K562 (cell line): ENCODE data around the gene GALNT15. TPM values are rescaled to one million over a fixed set of nuclear protein-coding genes. Genes with fewer than 3 reads are reported as not detected.

Experiments used
- BDP1 ChIP-seq: IDR thresholded peaks from 3 replicates; pipeline ENCODE4 v1.6.1; 2011; ENCODE audit not compliant: insufficient read length, insufficient read depth
- HEY1 ChIP-seq: fragments of 250-450 bp; sonication (Bioruptor Pico); IDR thresholded peaks from 2 replicates; pipeline ENCODE4 v1.5.0; 2020; ENCODE audit warnings: mild to moderate bottlenecking, moderate library complexity, borderline replicate concordance
- HMG20A ChIP-seq: fragments of 450-650 bp; formaldehyde crosslinking; conservative IDR thresholded peaks from 2 replicates; pipeline ENCODE4 v1.4.0; 2020; ENCODE audit warnings: mild to moderate bottlenecking, mixed read lengths
- MEF2A ChIP-seq: IDR thresholded peaks from 2 replicates; pipeline ENCODE4 v1.6.1; 2011; ENCODE audit warnings: low read depth, mild to moderate bottlenecking, low read length, moderate library complexity; ENCODE audit not compliant: control insufficient read depth
- MGA ChIP-seq: fragments of 450-650 bp; IDR thresholded peaks from 2 replicates; pipeline ENCODE4 v1.6.1; 2016; ENCODE audit warnings: mild to moderate bottlenecking, moderate library complexity
- MTA3 ChIP-seq: fragments of 450-650 bp; formaldehyde crosslinking; IDR thresholded peaks from 2 replicates; pipeline ENCODE4 v1.6.1; 2017; ENCODE audit warnings: mild to moderate bottlenecking, borderline replicate concordance
- MYBL2 ChIP-seq, 2 experiments: fragments of 450-650 bp in 1 of 2; sonication (generic) in 1 of 2; formaldehyde crosslinking in 1 of 2; IDR thresholded peaks; 2 replicates each; pipeline versions ENCODE4 v1.6.1 to v1.8.1; 2017 to 2022; ENCODE audit warnings: borderline replicate concordance in 1 of 2, inconsistent platforms in 1 of 2, low read depth in 1 of 2, mild to moderate bottlenecking in 1 of 2, missing genetic modification reagents in 1 of 2, moderate library complexity in 1 of 2
- NFXL1 ChIP-seq: fragments of 450-650 bp; formaldehyde crosslinking; IDR thresholded peaks from 2 replicates; pipeline ENCODE4 v1.4.0; 2021; ENCODE audit warnings: mild to moderate bottlenecking
- RBM15 ChIP-seq: fragments of 200-400 bp; formaldehyde crosslinking; IDR thresholded peaks from 2 replicates; pipeline ENCODE4 v1.6.1; 2018; ENCODE audit warnings: mild to moderate bottlenecking, low read length, moderate library complexity; ENCODE audit not compliant: insufficient read depth
- RCOR1 ChIP-seq, 2 experiments: IDR thresholded peaks; 2 replicates each; pipeline ENCODE4 v1.6.1; 2012; ENCODE audit warnings: low read depth in 2 of 2, low read length in 2 of 2, borderline replicate concordance in 1 of 2, improper control_type of control experiment in 1 of 2
- TAF7 ChIP-seq: fragments of 450-650 bp; IDR thresholded peaks from 2 replicates; pipeline ENCODE4 v1.6.1; 2016; ENCODE audit warnings: missing genetic modification characterization, missing compliant biosample characterization
- TAF9B ChIP-seq: fragments of 450-650 bp; IDR thresholded peaks from 2 replicates; pipeline ENCODE4 v1.6.1; 2018; ENCODE audit warnings: mild to moderate bottlenecking; ENCODE audit not compliant: partially characterized antibody
- ZNF696 ChIP-seq: fragments of 250-450 bp; sonication (Bioruptor Pico); conservative IDR thresholded peaks from 2 replicates; pipeline ENCODE4 v1.4.0; 2020; ENCODE audit warnings: mild to moderate bottlenecking, moderate library complexity
- ZSCAN32 ChIP-seq: fragments of 450-650 bp; formaldehyde crosslinking; IDR thresholded peaks from 2 replicates; pipeline ENCODE4 v1.4.0; 2020; ENCODE audit warnings: mild to moderate bottlenecking, moderate library complexity
- polyA plus RNA-seq, 8 experiments: library from polyadenylated mRNA; depleted of rRNA in 4 of 8; stranded (reverse) in 5 of 8; unstranded in 3 of 8; fragments of >200 nt; fragmentation: Nextera tagmentation in 2 of 8; fragmentation: Illumina TruSeq in 1 of 8; extraction: Ambion mirVana in 2 of 8; extraction: Trizol in 1 of 8; gene quantifications; 2 replicates each; pipeline versions ENCODE4 v1.2.1 to v1.2.3, GENCODE V29; 2011 to 2014; ENCODE audit warnings: inconsistent platforms in 1 of 8, missing spikeins in 1 of 8
- total RNA-seq, 7 experiments: library from RNA; depleted of rRNA in 6 of 7; stranded (reverse); fragments of >200 nt in 6 of 7; fragmentation: Illumina TruSeq in 2 of 7; extraction: Trizol in 2 of 7; gene quantifications; 2 replicates each; pipeline versions ENCODE4 v1.2.1 to v1.2.3, GENCODE V29; 2011 to 2021; ENCODE audit warnings: low replicate concordance in 1 of 7
- TF ChIP-seq, protein P1 (sequence below): sonication (generic); formaldehyde crosslinking; IDR thresholded peaks from 2 replicates; pipeline ENCODE4 v1.8.0; 2022; ENCODE audit warnings: missing genetic modification reagents, mild to moderate bottlenecking, borderline replicate concordance

Gene GALNT15
- total and polyA plus RNA-seq, 9 of the 15 experiments (the other 6 are each of a cell fraction or from before 2014, with no cell fraction given): not detected

- peak; percentile 7; the same call in 1 of the 2 replicates for TF ChIP-seq MGA
- no peak for TF ChIP-seq ZNF696 (CRISPR knock-in tag)
- TF ChIP-seq ZSCAN32 (CRISPR knock-in tag): peak; percentile 61; the same call in 1 of the 2 replicates
- 0 out of 2 replicates have a peak, but pooled peaks have one; percentile 29 for TF ChIP-seq NFXL1 (CRISPR knock-in tag)
- TF ChIP-seq BDP1: no peak
- TF ChIP-seq HEY1 (CRISPR knock-in tag): no peak
- TF ChIP-seq RCOR1 (IDR thresholded peaks at IDR 0.05; ENCODE audit: borderline replicate concordance in 1 of 2, low read depth in 2 of 2, low read length in 2 of 2): peak in 1 of 2 experiments; percentile 69; a peak in 2 of 4 replicates
- TF ChIP-seq RBM15: no peak
- peak; percentile 61; the same call in 1 of the 2 replicates for TF ChIP-seq TAF7 (tag)
- TF ChIP-seq HMG20A (CRISPR knock-in tag): no peak
- TF ChIP-seq MTA3: peak; percentile 48; the same call in 1 of the 2 replicates
- TF ChIP-seq MEF2A: no peak
- TF ChIP-seq TAF9B: peak; percentile 86
- TF ChIP-seq, protein P1, sequence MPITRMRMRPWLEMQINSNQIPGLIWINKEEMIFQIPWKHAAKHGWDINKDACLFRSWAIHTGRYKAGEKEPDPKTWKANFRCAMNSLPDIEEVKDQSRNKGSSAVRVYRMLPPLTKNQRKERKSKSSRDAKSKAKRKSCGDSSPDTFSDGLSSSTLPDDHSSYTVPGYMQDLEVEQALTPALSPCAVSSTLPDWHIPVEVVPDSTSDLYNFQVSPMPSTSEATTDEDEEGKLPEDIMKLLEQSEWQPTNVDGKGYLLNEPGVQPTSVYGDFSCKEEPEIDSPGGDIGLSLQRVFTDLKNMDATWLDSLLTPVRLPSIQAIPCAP: no peak
- TF ChIP-seq MYBL2 (IDR thresholded peaks at IDR 0.05; ENCODE audit: low read depth): no peak; the same call in 1 of the 2 replicates
- TF ChIP-seq MYBL2 (CRISPR knock-in tag; IDR thresholded peaks at IDR 0.05; ENCODE audit: borderline replicate concordance): no peak
Measured at GRCh38 chr3:16264708-16265454, 90.4 kb downstream of the GALNT15 start, which contains the start of the genes DPH3 and OXNAD1 (continued).
